OCI-LY7 (cell line): Measurements from ENCODE around the gene LRP1B. TPM values are rescaled to one million over a fixed set of nuclear protein-coding genes. Genes with fewer than 3 reads are reported as not detected.

Experiments
- BruUV-seq: library from RNA; stranded (reverse); fragments of 400-500 nt; replicated peaks from 2 replicates; lab custom pipeline; 2021; lab: Mats Ljungman, UMichigan
- CTCF ChIA-PET: fragments of 300-600 bp; sonication (Branson Sonifier 250); formaldehyde crosslinking; loops from one replicate; lab custom pipeline; 2022; ENCODE audit warnings: antibody characterized with exemption; ENCODE audit not compliant: unreplicated experiment; lab: Charles Lee
- POLR2A ChIA-PET: fragments of 300-600 bp; sonication (Branson Sonifier 250); formaldehyde crosslinking; loops from one replicate; lab custom pipeline; 2022; ENCODE audit warnings: antibody characterized with exemption; lab: Charles Lee
- DNase-seq: peaks from one replicate; pipeline ENCODE4 v3.0.0-alpha.2; 2015; ENCODE audit warnings: low spot score
- H2AFZ ChIP-seq: fragments of 200-600 bp; sonication (generic), shearing (Covaris generic); 2 replicates; pipeline ENCODE4 v1.6.1; 2014; ENCODE audit warnings: mild to moderate bottlenecking, antibody characterized with exemption, low read length, moderate library complexity
- H3K27ac ChIP-seq: fragments of 200-600 bp; sonication (generic); 2 replicates; pipeline ENCODE4 v1.5.1; 2014; ENCODE audit warnings: mixed run types, low read depth, mild to moderate bottlenecking, moderate library complexity, low read length, inconsistent platforms; ENCODE audit not compliant: poor library complexity, severe bottlenecking
- H3K36me3 ChIP-seq: fragments of 200-600 bp; sonication (generic); 2 replicates; pipeline ENCODE4 v1.6.1; 2014; ENCODE audit warnings: mild to moderate bottlenecking, antibody characterized with exemption, low read length, moderate library complexity, mixed read lengths; ENCODE audit not compliant: insufficient read depth
- H3K4me1 ChIP-seq: fragments of 200-600 bp; sonication (generic); 2 replicates; pipeline ENCODE4 v1.5.1; 2014; ENCODE audit warnings: mild to moderate bottlenecking, low read length; ENCODE audit not compliant: insufficient read depth, poor library complexity, severe bottlenecking
- H3K4me2 ChIP-seq: fragments of 200-600 bp; sonication (generic); 2 replicates; pipeline ENCODE4 v1.6.1; 2014; ENCODE audit warnings: mild to moderate bottlenecking, low read length
- H3K4me3 ChIP-seq: fragments of 200-600 bp; sonication (generic); 2 replicates; pipeline ENCODE4 v1.5.1; 2014; ENCODE audit warnings: mild to moderate bottlenecking, low read depth, low read length; ENCODE audit not compliant: poor library complexity, severe bottlenecking
- H3K79me2 ChIP-seq: fragments of 200-600 bp; sonication (generic); 2 replicates; pipeline ENCODE4 v1.6.1; 2016; ENCODE audit warnings: low read depth, mild to moderate bottlenecking, low read length, moderate library complexity, mixed read lengths; ENCODE audit not compliant: insufficient read depth
- H3K9me2 ChIP-seq: fragments of 200-600 bp; sonication (generic); 2 replicates; pipeline ENCODE4 v1.6.1; 2016; ENCODE audit warnings: mild to moderate bottlenecking, low read length, mixed read lengths; ENCODE audit not compliant: insufficient read depth
- H3K9me3 ChIP-seq: fragments of 200-600 bp; sonication (generic); 2 replicates; pipeline ENCODE4 v1.6.1; 2014; ENCODE audit warnings: mild to moderate bottlenecking, mixed run types, low read length, mixed read lengths
- H4K20me1 ChIP-seq: fragments of 200-600 bp; sonication (generic); 2 replicates; pipeline ENCODE4 v1.6.1; 2014; ENCODE audit warnings: mild to moderate bottlenecking, antibody characterized with exemption, low read length, moderate library complexity, mixed read lengths; ENCODE audit not compliant: insufficient read depth
- EZH2phosphoT487 ChIP-seq: fragments of 200-600 bp; sonication (generic); IDR thresholded peaks from 2 replicates; pipeline ENCODE4 v1.6.1; 2018; ENCODE audit warnings: low read depth, borderline replicate concordance, mild to moderate bottlenecking, mixed run types, antibody characterized with exemption, low read length, moderate library complexity, mixed read lengths
- intact Hi-C: fragments of 100-400 bp; cut with micrococcal nuclease; formaldehyde crosslinking; loops from one replicate; pipeline ENCODE4 v1.10.0; 2022; ENCODE audit not compliant: unreplicated experiment
- total RNA-seq, 2 experiments: library from RNA; depleted of rRNA in 1 of 2; stranded (reverse); fragments of >200 nt in 1 of 2; shearing (Covaris generic) in 1 of 2; gene quantifications; 2 replicates each; pipeline ENCODE4 v1.2.3, GENCODE V29; 2014 to 2022
- TF ChIP-seq, protein P1 (sequence below): fragments of 200-600 bp; sonication (generic); conservative IDR thresholded peaks from 2 replicates; pipeline ENCODE4 v1.5.1; 2014; ENCODE audit warnings: mild to moderate bottlenecking, antibody characterized with exemption, low read length, moderate library complexity, mixed read lengths

The LRP1B gene
- total RNA-seq, 2 experiments from 2014 or later = not detected

- H3K9me2 ChIP-seq = no peaks in the 10 kb centered on the region
- intact Hi-C loops = no loop called here
- H3K79me2 ChIP-seq = no peaks in the 10 kb centered on the region
- no TSS peak for BruUV-seq
- H3K4me2 ChIP-seq = no peak overlapping the region
- no peaks in the 10 kb centered on the region for H4K20me1 ChIP-seq
- H2AFZ ChIP-seq = no peak overlapping the region
- H3K9me3 ChIP-seq = no peaks in the 10 kb centered on the region
- H3K27ac ChIP-seq = no peak overlapping the region
- no peak for DNase-seq
- H3K4me1 ChIP-seq = no peaks in the 10 kb centered on the region
- no peaks in the 10 kb centered on the region for H3K36me3 ChIP-seq
- no peak overlapping the region for H3K4me3 ChIP-seq
- no peak for TF ChIP-seq EZH2phosphoT487
- TF ChIP-seq, protein P1, sequence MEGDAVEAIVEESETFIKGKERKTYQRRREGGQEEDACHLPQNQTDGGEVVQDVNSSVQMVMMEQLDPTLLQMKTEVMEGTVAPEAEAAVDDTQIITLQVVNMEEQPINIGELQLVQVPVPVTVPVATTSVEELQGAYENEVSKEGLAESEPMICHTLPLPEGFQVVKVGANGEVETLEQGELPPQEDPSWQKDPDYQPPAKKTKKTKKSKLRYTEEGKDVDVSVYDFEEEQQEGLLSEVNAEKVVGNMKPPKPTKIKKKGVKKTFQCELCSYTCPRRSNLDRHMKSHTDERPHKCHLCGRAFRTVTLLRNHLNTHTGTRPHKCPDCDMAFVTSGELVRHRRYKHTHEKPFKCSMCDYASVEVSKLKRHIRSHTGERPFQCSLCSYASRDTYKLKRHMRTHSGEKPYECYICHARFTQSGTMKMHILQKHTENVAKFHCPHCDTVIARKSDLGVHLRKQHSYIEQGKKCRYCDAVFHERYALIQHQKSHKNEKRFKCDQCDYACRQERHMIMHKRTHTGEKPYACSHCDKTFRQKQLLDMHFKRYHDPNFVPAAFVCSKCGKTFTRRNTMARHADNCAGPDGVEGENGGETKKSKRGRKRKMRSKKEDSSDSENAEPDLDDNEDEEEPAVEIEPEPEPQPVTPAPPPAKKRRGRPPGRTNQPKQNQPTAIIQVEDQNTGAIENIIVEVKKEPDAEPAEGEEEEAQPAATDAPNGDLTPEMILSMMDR = no peak
- ChIA-PET POLR2A (interaction anchor here (0.6 kb wide), 1 partner anchor 1907 kb away, joined by 4 read pairs; no protein-coding TSS in a partner anchor), CTCF (no interaction called here)
These were observed 1601.8 kb downstream of the LRP1B start for GRCh38 chr2:140528982-140529381.

DNA sequence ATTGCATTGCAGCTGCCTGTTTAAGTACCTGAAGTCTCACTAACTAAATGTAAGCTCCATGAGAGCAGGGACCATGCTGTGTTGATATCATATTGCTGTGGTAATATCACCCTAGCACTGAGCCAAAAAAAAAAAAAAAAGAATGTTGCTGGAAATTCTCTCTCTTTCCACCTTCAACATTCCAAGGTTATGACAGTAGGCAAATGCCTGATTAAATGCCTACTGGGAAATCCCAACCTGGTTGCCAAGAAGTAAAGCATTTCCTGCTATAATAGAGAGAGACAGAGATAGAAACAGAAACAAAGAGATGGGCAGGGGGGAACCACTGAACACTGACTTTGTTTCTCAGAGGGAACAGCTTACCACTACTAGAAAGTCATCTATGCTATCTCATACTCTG, 1604.2 kb downstream of the LRP1B start:
- DNase-seq = no peak
- Histone ChIP-seq H3K9me3 (no peaks in the 10 kb centered on the region), H4K20me1 (no peaks in the 10 kb centered on the region), H3K4me3 (no peak overlapping the region), H2AFZ (no peak overlapping the region), H3K27ac (no peak overlapping the region), H3K9me2 (no peaks in the 10 kb centered on the region), H3K36me3 (no peaks in the 10 kb centered on the region), H3K4me1 (no peaks in the 10 kb centered on the region), H3K79me2 (no peaks in the 10 kb centered on the region), H3K4me2 (no peak overlapping the region)
- CTCF ChIA-PET = no interaction called here
- BruUV-seq = no TSS peak
- POLR2A ChIA-PET = no interaction called here
- intact Hi-C loops = no loop called here
- no peak for TF ChIP-seq EZH2phosphoT487
- TF ChIP-seq, protein P1 = no peak

DNA sequence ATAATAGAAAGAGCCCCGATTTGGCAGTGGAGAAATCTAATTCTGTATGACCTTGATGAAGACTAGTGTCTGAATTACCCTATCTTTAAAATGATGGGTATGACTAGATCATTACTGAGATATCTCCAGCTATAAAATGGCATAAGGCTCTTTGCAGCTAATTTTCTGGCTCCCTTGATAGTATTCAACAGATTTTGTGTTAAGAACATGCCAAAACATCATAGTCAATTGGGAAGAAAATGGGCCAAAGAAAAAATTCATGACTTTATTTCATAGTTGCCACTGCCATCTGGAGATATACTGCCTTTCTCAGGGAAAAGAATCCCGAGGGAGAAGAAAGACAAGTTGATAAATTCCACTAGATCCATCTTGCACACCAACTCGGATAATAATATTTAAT, 1618.7 kb downstream of the LRP1B start:
- Histone ChIP-seq H2AFZ (no peak overlapping the region), H3K36me3 (no peaks in the 10 kb centered on the region), H3K4me3 (no peak overlapping the region), H3K79me2 (no peaks in the 10 kb centered on the region), H3K9me2 (no peaks in the 10 kb centered on the region), H3K27ac (no peak overlapping the region), H4K20me1 (no peaks in the 10 kb centered on the region), H3K9me3 (no peaks in the 10 kb centered on the region), H3K4me2 (no peak overlapping the region), H3K4me1 (no peaks in the 10 kb centered on the region)
- BruUV-seq = no TSS peak
- TF ChIP-seq EZH2phosphoT487 = no peak
- TF ChIP-seq, protein P1 = no peak
- intact Hi-C loops = no loop called here
- ChIA-PET POLR2A (interaction anchor here (0.8 kb wide), 1 partner anchor 9 kb away, joined by 5 read pairs; no protein-coding TSS in a partner anchor), CTCF (no interaction called here)
- DNase-seq = no peak
